Measurements from ENCODE around the gene ARL8A.

Gene ARL8A

DNA sequence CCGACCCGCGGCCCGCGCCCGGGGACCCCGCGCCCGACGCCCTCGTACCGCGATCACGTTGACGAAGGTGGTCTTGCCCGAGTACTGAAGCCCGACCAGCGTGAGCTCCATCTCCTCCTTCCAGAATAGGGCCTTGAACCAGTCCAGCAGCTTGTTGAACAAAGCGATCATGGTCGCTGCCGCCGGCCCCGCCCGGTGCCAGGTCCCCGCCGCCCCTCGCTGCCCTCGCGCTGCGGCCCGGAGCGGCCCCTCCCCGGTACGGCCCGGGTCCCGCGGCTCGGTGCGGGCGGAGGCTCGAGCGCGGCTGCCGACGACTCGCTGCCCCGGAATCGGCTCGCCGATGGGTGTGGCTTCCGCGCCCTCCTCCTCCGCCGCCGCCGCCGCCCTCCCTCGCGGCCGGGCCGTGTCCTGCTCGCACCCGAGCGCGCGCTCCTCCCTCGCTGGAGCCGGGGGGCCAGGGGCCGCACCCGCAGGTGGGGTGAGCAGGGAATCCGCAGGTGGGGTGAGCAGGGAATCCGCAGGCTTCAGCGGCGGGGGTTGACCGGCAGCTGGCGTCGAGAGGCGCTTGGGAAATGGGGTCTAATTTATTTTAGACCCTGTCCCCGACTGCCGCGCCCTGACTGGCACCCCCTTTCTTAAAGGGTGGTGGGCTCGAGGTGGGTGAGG lies at the start of gene ARL8A:
Gene ARL8A, minus strand, starts transcription at position 336 of the 666 bp plus-strand sequence. Its CDS starts 165 bp downstream, at position 171.
- H3K36me3 ChIP-seq (ENCODE audit: insufficient read depth, low read length), result peaks cover 25% of the 10 kb centered on the region; the same call in 1 of the 2 replicates
- peaks cover 20% of the 10 kb centered on the region for H3K4me1 ChIP-seq (ENCODE audit: insufficient read depth, low read length, poor library complexity, severe bottlenecking)
- peaks cover 40% of the 10 kb centered on the region for H4K20me1 ChIP-seq (ENCODE audit: insufficient read depth, low read length, poor library complexity, severe bottlenecking)
- H3K9ac ChIP-seq (ENCODE audit: low read depth, low read length, poor library complexity, severe bottlenecking), result peak within 1 kb of the TSS; percentile 76
- H3K27me3 ChIP-seq (ENCODE audit: insufficient read depth, low read length, poor library complexity, severe bottlenecking), result no peaks in the 10 kb centered on the region
- H2AFZ ChIP-seq (ENCODE audit: low read length), result peak within 1 kb of the TSS; percentile 75; the same call in 1 of the 2 replicates
- H3K9me2 ChIP-seq (replicated peaks; ENCODE audit: low read depth, low read length), result no peaks in the 10 kb centered on the region
- H3K4me2 ChIP-seq (ENCODE audit: low read depth, low read length, poor library complexity, severe bottlenecking), result peak within 1 kb of the TSS; percentile 85
- peaks cover 22% of the 10 kb centered on the region for H3F3A ChIP-seq (ENCODE audit: low read depth)
- H3K4me3 ChIP-seq (ENCODE audit: low read length, poor library complexity, severe bottlenecking), result peak within 1 kb of the TSS; percentile 78
- no peaks in the 10 kb centered on the region for H3K9me3 ChIP-seq (ENCODE audit: insufficient read depth, low read depth, low read length)
- peaks cover 41% of the 10 kb centered on the region for H3K79me2 ChIP-seq (ENCODE audit: insufficient read depth, low read length)
- TF ChIP-seq, protein P1, sequence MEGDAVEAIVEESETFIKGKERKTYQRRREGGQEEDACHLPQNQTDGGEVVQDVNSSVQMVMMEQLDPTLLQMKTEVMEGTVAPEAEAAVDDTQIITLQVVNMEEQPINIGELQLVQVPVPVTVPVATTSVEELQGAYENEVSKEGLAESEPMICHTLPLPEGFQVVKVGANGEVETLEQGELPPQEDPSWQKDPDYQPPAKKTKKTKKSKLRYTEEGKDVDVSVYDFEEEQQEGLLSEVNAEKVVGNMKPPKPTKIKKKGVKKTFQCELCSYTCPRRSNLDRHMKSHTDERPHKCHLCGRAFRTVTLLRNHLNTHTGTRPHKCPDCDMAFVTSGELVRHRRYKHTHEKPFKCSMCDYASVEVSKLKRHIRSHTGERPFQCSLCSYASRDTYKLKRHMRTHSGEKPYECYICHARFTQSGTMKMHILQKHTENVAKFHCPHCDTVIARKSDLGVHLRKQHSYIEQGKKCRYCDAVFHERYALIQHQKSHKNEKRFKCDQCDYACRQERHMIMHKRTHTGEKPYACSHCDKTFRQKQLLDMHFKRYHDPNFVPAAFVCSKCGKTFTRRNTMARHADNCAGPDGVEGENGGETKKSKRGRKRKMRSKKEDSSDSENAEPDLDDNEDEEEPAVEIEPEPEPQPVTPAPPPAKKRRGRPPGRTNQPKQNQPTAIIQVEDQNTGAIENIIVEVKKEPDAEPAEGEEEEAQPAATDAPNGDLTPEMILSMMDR (conservative IDR thresholded peaks at IDR 0.05; ENCODE audit: low read length), result no peak
- TF ChIP-seq EZH2phosphoT487 (IDR thresholded peaks at IDR 0.05; ENCODE audit: borderline replicate concordance), result no peak

DNA sequence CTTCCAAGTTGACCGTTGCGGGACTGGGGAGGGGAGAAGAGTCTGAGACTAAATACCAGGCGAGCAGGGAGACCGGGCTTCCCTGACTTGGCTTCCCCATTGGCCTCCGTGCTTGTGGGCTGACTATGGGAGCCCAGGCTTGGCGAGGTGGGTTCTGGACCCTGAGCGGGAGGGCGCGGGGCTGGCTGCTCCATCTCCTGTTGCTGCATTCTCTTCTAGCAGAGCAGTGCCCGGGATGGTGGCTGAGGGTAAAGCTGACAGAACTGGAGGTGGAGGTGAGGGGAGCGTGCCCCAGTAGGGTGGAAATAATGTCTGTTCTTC lies 49.8 kb upstream of the ARL8A start:
- Histone ChIP-seq H3K4me3 (ENCODE audit: low read length, poor library complexity, severe bottlenecking) (no peak overlapping the region), H3K9ac (ENCODE audit: low read depth, low read length, poor library complexity, severe bottlenecking) (no peak overlapping the region), H3K9me2 (replicated peaks; ENCODE audit: low read depth, low read length) (no peaks in the 10 kb centered on the region), H3K36me3 (ENCODE audit: insufficient read depth, low read length) (no peaks in the 10 kb centered on the region), H3K4me1 (ENCODE audit: insufficient read depth, low read length, poor library complexity, severe bottlenecking) (no peaks in the 10 kb centered on the region), H4K20me1 (ENCODE audit: insufficient read depth, low read length, poor library complexity, severe bottlenecking) (no peaks in the 10 kb centered on the region), H3K9me3 (ENCODE audit: insufficient read depth, low read depth, low read length) (no peaks in the 10 kb centered on the region), H3F3A (ENCODE audit: low read depth) (no peaks in the 10 kb centered on the region), H2AFZ (ENCODE audit: low read length) (no peak overlapping the region), H3K4me2 (ENCODE audit: low read depth, low read length, poor library complexity, severe bottlenecking) (no peak overlapping the region), H3K27me3 (ENCODE audit: insufficient read depth, low read length, poor library complexity, severe bottlenecking) (no peaks in the 10 kb centered on the region), H3K79me2 (ENCODE audit: insufficient read depth, low read length) (no peaks in the 10 kb centered on the region)
- TF ChIP-seq, protein P1 (conservative IDR thresholded peaks at IDR 0.05; ENCODE audit: low read length), result no peak
- TF ChIP-seq EZH2phosphoT487 (IDR thresholded peaks at IDR 0.05; ENCODE audit: borderline replicate concordance), result no peak

DNA sequence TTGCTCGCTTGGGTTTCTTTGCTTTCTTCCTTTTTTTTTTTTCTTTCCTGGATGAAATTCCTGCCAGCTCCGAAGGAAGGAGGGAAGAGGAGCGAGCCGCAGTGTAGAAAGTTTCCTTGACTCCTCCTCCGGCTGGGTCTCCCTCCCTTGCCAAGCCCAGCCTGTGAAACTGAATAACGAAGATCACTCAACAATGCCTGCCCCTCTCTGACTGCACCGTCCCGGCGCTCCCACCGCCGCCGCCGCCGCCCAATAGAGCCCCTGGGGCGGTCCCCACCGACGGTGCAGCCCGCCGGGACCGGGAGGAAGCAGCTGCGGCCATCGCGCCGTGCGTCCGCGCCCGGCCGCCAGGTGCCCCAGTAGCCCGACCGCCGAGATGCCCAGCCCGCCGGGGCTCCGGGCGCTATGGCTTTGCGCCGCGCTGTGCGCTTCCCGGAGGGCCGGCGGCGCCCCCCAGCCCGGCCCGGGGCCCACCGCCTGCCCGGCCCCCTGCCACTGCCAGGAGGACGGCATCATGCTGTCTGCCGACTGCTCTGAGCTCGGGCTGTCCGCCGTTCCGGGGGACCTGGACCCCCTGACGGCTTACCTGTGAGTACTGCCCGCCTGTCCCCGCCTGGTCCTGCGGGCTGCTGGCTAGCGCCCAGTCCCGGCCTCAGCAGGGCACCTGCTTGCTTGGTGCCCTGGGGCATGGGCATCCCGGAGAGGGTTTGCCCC lies 49.2 kb upstream of the ARL8A start, which contains the start of gene LGR6:
Gene LGR6, plus strand, starts transcription at position 186 of the 714 bp plus-strand sequence. Its CDS starts 191 bp downstream, at position 377.
- H3K27me3 ChIP-seq (ENCODE audit: insufficient read depth, low read length, poor library complexity, severe bottlenecking), result no peaks in the 10 kb centered on the region
- no peak within 1 kb of the TSS for H3K4me3 ChIP-seq (ENCODE audit: low read length, poor library complexity, severe bottlenecking)
- TF ChIP-seq EZH2phosphoT487 (IDR thresholded peaks at IDR 0.05; ENCODE audit: borderline replicate concordance), result no peak
- TF ChIP-seq, protein P1 (conservative IDR thresholded peaks at IDR 0.05; ENCODE audit: low read length), result no peak
- no peaks in the 10 kb centered on the region for H3K36me3 ChIP-seq (ENCODE audit: insufficient read depth, low read length)
- H3F3A ChIP-seq (ENCODE audit: low read depth), result no peaks in the 10 kb centered on the region
- H2AFZ ChIP-seq (ENCODE audit: low read length), result no peak within 1 kb of the TSS
- no peaks in the 10 kb centered on the region for H3K4me1 ChIP-seq (ENCODE audit: insufficient read depth, low read length, poor library complexity, severe bottlenecking)
- H3K9ac ChIP-seq (ENCODE audit: low read depth, low read length, poor library complexity, severe bottlenecking), result no peak within 1 kb of the TSS
- H3K4me2 ChIP-seq (ENCODE audit: low read depth, low read length, poor library complexity, severe bottlenecking), result no peak within 1 kb of the TSS
- H3K9me2 ChIP-seq (replicated peaks; ENCODE audit: low read depth, low read length), result no peaks in the 10 kb centered on the region
- no peaks in the 10 kb centered on the region for H4K20me1 ChIP-seq (ENCODE audit: insufficient read depth, low read length, poor library complexity, severe bottlenecking)
- no peaks in the 10 kb centered on the region for H3K79me2 ChIP-seq (ENCODE audit: insufficient read depth, low read length)
- no peaks in the 10 kb centered on the region for H3K9me3 ChIP-seq (ENCODE audit: insufficient read depth, low read depth, low read length)

Data from Loucy (cell line).